Skin epidermis (tissue), 12 donors: ENCODE results near the gene B3GALT4.
"Not testable (repeated sequence)": the region's sequence is repeated elsewhere in the genome, so short reads cannot be mapped to it uniquely, and the experiment has no call there.

Experiments used
- H3K27ac ChIP-seq, 21 experiments: fragments of 200-600 bp; sonication (generic) in 11 of 21; one replicate each; pipeline ENCODE4 v1.5.0; 2020; ENCODE audit warnings: mild to moderate bottlenecking in 3 of 21, inconsistent platforms in 2 of 21, moderate library complexity in 2 of 21
- H3K4me3 ChIP-seq, 7 experiments: fragments of 200-600 bp; sonication (generic) in 2 of 7; one replicate each; pipeline ENCODE4 v1.5.0; 2020; ENCODE audit warnings: inconsistent platforms in 2 of 7, mild to moderate bottlenecking in 2 of 7, moderate library complexity in 1 of 7

Gene B3GALT4

DNA sequence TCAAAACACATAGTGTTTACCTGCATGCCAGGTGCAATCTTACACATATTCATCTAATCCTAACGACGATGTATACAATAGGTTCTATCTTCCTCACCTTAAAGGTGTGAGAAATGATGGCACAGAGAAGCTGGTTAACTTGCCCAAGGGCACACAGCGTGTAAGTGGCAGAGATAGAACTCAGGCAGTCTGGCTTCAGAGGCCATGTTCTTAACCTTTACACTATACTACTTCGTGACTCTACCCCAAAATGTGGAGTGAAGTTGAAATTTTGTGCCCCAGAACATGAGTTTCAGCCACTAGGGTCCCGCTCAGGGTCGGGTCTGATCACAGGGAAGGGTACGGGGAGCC, 5.8 kb upstream of the B3GALT4 start:
- peak overlapping the region; percentile 90 to 99 (median 96) for H3K27ac ChIP-seq
- H3K4me3 ChIP-seq = peak overlapping the region; percentile 51 to 88 (median 79)

DNA sequence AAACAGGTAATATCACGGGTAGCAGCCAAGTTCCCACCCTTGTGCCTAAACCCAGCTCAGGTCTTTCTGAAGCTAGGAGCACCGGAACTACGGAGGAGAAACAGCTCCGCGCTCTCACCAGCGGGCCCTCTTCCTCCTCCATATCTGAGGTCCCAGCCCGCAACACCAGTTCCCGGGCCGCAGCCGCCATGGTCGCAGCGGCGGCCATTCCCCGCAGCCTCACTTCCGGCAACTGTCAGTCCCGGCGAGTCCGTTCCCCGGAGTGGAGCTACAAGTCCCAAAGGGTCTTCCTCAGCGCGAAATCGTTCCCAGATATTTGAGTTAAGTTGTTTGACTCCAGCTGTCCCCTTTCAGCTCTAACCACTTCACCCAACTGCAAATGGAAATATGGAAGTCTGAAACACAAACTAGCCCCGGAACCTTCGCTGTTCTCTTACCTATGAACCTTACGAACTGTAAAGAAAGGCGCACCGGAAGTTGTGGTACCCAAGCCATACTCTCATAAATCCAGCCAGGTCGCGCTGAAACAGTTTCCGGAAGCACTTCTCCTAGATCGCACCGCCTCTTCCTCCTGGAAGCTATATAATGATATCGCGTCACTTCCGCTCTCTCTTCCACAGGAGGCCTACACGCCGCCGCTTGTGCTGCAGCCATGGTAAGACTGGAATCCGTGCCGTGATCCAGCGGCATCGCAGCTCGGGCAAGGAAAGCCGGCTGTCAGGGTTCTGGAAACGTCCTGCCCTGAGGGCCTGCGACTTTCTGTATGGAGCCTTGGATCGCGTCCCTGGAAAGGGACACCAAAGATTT, 5.3 kb upstream of the B3GALT4 start, which contains the start of the genes RPS18 and VPS52:
RPS18 (plus strand) TSS at position 608 of the 807 bp plus-strand sequence; CDS start at position 653, 45 bp downstream.
VPS52 (minus strand) TSS at position 409 of the 807 bp plus-strand sequence; CDS start at position 208, 201 bp downstream.
- H3K27ac ChIP-seq = peak within 1 kb of the TSS; percentile 90 to 99 (median 96)

DNA sequence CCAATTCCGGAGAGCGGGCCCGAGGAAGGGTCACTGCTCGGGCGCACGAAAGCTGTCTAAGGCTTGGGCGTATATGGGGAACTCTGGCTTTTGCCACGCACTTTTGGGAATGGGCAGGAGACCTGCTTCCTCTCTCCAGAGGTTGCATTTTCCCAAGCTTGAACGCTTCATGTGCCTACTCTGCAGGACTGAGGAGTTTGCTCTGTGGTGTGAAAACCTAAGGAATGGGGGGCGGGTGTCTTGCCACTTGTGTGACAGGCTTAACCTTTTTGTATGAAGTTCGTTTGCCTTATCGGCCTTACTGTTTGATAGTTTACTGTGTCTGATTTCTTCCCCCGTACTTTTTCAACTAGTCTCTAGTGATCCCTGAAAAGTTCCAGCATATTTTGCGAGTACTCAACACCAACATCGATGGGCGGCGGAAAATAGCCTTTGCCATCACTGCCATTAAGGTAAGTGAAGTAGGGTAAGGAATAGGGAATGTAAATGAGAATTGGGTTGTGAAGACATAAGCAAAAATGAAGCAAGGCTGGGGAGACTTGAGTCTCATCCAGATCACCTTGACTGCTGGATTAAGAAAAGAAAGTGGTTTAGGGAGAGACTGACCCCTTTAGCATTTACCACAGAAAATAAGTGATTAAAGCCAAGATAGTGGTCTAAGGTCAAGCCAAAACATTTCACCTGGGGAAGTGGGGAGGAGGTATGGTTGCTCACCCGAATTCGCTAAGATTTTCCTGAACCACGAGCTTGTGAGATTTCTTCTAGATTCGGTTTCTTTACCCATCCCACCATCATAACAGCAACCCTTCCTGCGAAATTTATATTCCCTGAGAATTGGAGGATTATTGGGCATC, 4.4 kb upstream of the B3GALT4 start:
- Histone ChIP-seq H3K4me3 (peak overlapping the region; percentile 51 to 88 (median 79)), H3K27ac (peak overlapping the region; percentile 33 to 99 (median 96))

More for the DNA sequence above, 5.3 kb upstream of the B3GALT4 start, which contains the start of the genes RPS18 and VPS52:
- peak within 1 kb of the TSS; percentile 51 to 88 (median 79) for H3K4me3 ChIP-seq

DNA sequence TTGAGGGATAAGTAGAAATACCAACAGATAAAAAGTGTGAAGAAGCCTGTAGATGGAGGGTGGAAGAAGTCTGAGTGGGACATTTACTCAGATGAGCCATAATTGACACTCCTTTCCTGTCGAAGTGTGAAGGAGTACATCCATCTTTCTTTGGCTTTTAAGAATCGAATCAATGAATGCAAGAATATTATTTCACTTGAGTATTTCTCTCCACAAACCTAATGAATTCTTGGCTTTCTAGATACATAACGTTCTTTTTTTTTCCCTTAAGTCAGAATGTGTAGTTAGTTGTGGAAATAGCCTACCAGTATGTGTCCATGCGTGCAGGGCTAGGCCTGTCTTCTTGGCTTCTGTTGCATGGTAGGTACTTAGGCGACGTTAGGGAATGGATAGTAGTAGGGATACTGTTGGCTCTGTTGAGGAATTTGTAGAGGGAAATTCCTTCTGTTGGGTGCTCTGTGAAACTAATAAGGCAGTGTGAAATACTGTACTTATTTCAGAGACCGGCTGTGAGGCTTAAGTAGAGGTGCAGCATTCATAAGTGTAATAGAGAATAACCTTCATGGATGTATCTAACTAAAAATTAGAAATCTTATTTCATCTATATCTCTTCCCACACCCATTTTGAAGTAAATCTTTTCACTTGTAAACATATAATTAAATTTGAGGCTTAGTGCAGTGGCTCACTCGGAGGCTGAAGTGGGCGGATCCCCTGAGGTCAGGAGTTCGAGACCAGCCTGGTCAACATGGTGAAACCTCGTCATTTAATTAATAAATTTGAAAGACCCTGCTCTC, 3.6 kb upstream of the B3GALT4 start:
- Histone ChIP-seq H3K4me3 (peak overlapping the region; percentile 51 to 88 (median 79)), H3K27ac (peak overlapping the region in 18 of 21 experiments; percentile 87 to 99 (median 96))

DNA sequence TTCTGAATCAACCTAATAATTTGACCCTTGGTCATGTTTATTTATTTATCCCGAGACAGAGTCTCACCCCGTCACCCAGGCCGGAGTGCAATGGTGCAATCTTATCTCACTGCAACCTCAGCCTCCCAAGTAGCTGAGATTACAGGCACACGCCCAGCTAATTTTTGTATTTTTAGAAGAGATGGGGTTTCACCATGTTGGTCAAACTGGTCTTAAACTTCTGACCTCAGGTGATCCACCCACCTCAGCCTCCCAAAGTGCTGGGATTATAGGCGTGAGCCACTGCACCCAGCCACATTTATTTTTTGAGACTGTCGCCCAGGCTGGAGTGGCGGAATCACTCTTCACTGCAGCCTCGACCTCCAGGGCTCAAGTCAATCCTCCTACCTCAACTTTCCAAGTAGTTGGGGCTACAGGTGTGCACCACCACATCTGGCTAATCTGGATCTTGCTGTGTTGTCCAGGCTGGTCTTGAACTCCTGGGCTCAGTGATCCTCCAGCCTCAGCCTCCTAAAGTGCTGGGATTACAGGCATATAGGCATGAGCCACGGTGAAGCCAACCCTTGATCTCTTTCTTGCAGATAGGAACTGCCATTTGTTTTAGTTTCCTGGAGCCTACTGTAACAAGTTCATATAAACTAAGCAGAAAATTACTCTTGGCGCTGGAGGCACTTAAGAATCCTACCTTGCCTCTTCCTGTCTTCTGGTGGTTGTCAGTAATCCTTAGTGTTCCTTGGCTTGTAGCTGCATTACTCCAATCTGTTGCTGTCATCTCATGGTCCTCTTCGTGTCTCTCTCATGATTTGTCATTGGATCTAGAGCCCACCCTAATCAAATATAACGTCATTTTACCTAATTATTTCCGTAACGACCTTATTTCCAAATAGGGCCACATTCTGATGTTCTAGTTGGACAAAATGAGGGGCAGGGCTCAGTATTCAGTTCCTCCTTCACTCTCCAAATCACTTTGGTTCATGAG, 2.7 kb upstream of the B3GALT4 start:
- peak overlapping the region in 12 of 21 experiments; percentile 8 to 97 (median 38) for H3K27ac ChIP-seq
- H3K4me3 ChIP-seq = peak overlapping the region in 6 of 7 experiments; percentile 10 to 83 (median 71)

DNA sequence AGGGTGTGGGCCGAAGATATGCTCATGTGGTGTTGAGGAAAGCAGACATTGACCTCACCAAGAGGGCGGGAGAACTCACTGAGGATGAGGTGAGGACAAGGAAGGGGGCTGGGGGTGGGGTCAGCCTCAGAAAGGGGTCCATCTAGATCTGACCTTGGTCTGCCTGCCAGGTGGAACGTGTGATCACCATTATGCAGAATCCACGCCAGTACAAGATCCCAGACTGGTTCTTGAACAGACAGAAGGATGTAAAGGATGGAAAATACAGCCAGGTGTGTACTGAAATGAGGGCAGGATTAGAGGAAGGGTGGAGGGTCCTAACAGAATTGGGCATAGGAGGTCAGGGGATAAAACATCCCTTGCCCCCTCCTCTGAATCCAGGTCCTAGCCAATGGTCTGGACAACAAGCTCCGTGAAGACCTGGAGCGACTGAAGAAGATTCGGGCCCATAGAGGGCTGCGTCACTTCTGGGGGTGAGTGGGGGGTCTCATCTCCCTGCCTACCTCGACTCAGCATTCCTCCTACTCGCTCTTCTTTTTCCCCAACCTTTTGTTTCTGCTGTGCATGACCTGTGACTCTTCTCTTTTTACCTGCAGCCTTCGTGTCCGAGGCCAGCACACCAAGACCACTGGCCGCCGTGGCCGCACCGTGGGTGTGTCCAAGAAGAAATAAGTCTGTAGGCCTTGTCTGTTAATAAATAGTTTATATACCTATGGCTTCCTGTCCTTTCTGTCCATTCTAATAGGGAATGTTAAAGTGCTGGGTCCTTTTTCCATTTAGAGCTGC, 935 bp upstream of the B3GALT4 start:
- peak overlapping the region in 6 of 7 experiments; percentile 55 to 86 (median 66) for H3K4me3 ChIP-seq

DNA sequence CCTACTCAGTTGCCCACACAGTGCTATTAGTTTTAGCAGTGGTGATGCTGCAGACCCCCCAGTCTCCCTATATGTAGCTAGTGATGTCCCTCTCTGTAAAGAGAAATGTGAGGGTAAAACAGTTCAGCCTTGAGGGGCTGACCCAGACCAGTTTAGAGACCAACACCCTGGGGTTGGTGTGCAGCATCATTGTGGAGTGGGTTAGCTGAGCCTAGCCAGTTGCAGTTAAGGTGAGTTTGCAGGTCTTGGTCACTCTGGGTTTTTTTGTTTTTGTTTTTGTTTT, 401 bp upstream of the B3GALT4 start:
- peak overlapping the region in 20 of 21 experiments; percentile 84 to 98 (median 95) for H3K27ac ChIP-seq

More for the DNA sequence above, 935 bp upstream of the B3GALT4 start:
- peak overlapping the region in 20 of 21 experiments; percentile 84 to 98 (median 95) for H3K27ac ChIP-seq

DNA sequence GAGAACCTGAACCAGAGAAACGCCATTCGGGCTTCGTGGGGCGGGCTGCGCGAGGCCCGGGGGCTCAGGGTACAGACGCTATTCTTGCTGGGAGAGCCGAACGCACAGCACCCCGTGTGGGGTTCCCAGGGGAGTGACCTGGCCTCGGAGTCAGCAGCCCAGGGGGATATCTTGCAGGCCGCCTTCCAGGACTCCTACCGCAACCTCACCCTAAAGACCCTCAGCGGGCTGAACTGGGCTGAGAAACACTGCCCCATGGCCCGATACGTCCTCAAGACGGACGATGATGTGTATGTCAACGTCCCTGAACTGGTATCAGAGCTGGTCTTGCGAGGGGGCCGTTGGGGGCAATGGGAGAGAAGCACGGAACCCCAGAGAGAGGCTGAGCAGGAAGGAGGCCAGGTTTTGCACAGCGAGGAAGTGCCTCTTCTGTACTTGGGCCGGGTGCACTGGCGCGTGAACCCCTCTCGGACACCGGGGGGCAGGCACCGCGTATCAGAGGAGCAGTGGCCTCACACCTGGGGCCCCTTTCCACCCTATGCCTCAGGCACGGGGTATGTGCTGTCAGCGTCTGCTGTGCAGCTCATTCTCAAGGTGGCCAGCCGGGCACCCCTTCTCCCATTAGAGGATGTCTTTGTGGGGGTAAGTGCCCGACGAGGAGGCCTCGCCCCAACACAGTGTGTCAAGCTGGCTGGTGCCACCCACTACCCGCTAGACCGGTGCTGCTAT, 904 bp downstream of the B3GALT4 start:
- Histone ChIP-seq H3K27ac (peak overlapping the region; percentile 27 to 98 (median 95)), H3K4me3 (peak overlapping the region; percentile 55 to 86 (median 66))

More for the DNA sequence above, 401 bp upstream of the B3GALT4 start:
- H3K4me3 ChIP-seq = peak overlapping the region; percentile 55 to 86 (median 66)

DNA sequence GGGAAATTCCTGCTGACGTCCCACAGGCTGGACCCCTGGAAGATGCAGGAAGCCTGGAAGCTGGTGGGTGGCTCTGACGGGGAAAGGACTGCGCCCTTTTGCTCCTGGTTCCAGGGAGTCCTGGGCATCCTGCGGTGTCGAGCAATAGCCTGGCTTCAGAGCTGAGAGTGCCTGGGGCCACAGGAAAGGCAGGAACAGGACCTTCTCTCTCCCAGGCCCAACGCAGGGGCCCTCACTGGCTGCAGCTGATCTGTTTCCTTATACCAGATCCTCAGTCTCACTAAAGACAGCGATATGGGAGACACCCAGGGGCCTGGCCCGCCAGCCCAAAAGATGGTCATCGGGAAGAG, 1.4 kb downstream of the B3GALT4 start:
- H3K27ac ChIP-seq = peak overlapping the region in 20 of 21 experiments; percentile 27 to 98 (median 95)
- H3K4me3 ChIP-seq = peak overlapping the region in 4 of 7 experiments; percentile 55 to 86 (median 68)

DNA sequence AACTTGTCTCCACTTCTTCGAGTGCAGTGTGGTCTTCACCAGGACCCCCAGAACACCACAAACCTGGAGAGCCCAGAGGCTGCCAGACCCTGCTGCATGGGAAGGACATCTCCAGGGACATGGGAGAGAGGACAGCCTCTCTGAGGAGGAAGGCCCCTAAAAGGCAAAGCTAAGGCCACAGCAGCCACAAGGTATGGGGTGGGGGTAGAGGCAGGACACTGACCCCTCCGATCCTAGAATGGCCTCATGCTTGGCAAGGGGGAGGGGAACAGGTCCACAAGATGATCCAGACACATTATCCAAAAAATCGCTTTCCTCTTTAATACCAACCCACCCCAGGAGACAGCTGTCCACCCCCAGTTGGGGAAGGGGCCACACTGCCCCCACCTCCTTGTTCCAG, 1.9 kb downstream of the B3GALT4 start:
- Histone ChIP-seq H3K27ac (peak overlapping the region in 8 of 21 experiments; percentile 3 to 97 (median 92)), H3K4me3 (no peak overlapping the region)

DNA sequence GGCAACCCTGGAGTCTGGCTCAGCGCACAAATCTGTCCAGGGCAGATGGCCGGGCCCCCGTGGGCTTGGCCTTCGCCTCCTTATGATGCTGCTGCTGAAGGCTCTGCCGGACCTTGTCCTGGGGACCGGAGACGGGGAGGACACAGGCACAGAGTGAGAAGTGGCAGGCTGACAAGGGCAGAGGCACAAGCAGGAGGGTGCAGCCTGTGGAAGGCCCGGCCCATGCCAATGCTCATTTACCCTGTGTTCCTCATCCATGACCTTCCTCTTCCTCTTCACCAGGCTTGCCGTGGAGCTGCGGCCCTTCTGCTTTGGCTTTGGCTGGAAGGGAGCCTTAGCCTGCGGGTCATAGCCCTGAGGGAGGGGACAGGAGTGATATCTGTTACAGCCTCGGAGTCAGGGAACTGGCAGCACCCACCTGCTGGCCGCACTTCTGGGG, 2.4 kb downstream of the B3GALT4 start:
- Histone ChIP-seq H3K4me3 (no peak overlapping the region), H3K27ac (peak overlapping the region in 9 of 21 experiments; percentile 3 to 96 (median 22))

DNA sequence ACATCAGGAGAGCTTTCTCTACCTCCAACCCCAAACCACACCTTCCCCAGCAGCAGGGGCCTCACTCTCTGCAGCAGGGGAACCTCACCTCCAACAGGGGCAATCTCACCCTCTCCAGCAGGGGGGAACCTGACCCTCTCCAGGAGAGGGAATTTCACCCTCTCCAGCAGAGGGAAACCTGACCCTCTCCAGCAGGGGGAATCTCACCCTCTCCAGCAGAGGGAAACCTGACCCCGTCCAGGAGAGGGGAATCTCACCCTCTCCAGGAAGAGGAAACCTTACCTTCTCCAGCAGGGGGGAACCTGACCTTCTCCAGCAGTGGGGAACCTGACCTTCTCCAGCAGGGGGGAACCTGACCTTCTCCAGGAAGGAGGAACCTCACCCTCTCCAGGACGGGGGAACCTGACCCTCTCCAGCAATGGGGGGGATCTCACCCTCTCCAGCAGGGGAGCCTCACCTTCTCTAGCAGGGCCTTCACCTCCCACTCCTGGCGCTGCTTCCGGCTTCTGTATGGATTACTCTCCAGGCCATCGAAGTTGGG, 3.1 kb downstream of the B3GALT4 start:
- peak overlapping the region in 8 of 21 experiments; percentile 9 to 41 (median 26) for H3K27ac ChIP-seq
- no peak overlapping the region for H3K4me3 ChIP-seq

DNA sequence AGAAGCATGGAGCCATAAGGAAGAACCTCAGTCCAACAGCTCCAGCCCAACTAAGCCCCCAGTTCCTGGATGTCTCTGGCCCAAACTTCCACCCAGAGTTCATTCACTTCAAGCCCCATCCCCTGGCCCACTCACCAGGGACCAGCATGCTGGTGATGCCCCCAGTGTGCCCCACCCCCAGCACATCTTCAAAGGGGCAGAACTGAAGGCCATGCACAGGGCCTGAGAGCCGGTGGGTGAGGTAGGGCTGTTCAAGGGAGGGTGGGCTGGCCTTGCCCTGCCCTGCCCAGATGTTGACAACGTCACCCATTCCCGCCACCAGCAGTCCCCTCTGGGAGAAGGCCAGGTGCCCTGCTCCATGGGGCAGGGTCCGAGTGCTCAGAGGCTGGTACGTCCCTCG, 3.6 kb downstream of the B3GALT4 start:
- Histone ChIP-seq H3K4me3 (no peak overlapping the region), H3K27ac (peak overlapping the region in 6 of 21 experiments; percentile 9 to 39 (median 32))

DNA sequence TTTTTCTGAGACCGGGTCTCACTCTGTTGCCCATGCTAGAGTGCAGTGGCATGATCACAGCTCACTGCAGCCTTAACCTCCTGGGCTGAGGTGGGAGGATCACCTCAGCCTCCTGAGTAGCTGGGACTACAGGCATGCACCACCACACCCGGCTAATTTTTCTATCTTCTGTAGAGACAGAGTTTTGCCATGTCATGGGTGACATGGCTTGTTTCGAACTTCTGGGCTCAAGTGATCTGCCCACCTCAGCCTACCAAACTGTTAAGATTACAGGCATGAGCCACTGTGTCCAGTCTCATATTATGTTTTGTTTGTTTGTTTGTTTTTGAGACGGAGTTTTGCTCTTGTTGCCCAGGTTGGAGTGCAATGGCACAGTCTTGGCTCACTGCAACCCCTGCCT, 8.3 kb downstream of the B3GALT4 start:
- not testable (repeated sequence) for H3K4me3 ChIP-seq, H3K27ac ChIP-seq

DNA sequence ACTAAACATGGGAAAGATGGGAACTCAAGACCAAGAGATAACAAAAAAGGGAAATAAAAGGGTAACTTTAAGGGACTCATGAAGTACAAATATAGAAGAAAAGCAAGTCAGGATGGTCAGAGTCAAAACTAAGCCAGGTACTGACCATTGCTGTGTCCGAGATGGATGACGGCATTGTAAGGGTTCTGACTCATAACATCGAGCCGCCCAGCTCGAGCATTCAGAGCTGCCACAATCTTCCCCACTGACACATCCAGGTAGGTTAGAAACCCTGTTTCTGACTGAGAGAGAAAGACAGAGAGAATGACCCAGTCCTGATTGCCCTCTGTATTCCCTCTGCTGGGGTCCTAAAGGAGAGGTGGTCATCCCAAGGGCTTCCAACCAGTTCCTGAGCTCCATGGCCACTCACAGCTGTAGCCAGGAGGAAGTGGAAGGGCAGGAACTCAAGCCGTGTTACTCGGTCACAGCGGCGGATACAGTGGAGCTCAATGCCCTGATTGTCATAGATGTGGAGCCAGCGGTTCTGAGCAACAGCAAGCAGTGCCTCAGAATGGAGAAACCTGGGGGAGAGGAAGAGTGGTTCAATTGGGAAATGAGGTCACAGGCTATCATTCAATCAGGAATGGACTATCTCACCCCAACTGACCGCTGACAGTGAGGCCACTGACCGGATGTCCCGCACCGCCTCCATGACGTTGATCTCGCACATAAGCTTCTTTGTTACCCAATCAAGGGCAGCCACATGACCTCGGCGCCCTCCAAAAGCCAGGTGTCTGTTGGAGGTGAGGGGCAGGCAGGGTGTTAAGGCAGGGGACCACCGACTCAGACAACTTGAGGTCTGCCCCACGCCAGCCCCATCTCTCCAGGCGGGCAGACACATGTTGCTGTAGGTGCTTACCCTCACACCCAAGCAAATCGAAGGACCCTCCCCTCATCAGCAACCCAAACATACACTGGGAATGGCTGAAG, 10.3 kb downstream of the B3GALT4 start:
- no peak overlapping the region for H3K27ac ChIP-seq
- no peak overlapping the region for H3K4me3 ChIP-seq
